GM21390 (cell line): ENCODE results near the gene CARD11.

Source experiments
- ATAC-seq: cut with Tn5 transposase; IDR thresholded peaks from one replicate; pipeline ENCODE4 v1.9.1; 2021; ENCODE audit not compliant: unreplicated experiment

The CARD11 gene

DNA sequence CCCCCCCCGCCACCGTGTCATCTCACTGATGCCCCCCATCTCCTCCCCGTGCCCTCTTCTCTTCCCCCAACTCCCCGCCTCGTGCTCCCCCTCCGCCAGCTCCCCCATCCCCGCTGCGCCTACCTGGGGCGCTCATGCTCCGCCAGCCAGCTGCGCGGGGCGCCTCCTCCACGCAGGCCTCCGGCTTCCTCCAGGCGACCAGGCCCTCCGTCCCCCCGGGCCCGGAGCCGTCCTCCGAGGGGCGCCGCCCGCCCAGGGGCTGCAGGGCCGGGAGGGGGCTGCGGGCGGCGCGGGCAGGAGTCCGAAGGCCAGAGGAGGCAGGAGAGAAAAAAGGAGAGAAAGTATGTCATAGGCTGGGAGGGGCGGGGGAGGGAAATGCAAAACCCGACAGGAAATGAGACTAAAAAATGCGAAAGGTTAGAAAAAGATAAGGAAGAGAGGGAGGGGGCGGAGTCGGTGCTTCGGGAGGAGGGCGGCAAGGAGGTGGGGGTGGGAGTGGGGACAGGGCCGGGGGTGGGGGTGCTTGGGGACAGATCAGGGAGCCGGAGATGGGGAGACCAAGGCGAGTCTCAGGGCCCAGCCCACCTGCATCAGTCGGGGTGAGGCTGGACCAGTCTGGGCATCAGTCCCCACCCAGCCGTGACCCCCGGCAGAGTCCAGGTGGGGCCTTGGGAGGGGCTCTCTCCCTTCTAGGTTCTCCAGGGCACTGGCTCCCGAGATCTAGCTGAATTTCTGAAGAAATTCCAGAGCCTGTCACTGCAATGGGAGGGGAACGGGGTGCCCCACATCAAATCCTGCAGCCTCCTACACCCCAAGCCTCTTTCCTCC is at the start of gene CARD11:
Gene CARD11, minus strand, starts transcription at position 324 of the 828 bp plus-strand sequence. CDS start 85,361 bp downstream, outside the sequence.
- peak; percentile 41 for ATAC-seq

DNA sequence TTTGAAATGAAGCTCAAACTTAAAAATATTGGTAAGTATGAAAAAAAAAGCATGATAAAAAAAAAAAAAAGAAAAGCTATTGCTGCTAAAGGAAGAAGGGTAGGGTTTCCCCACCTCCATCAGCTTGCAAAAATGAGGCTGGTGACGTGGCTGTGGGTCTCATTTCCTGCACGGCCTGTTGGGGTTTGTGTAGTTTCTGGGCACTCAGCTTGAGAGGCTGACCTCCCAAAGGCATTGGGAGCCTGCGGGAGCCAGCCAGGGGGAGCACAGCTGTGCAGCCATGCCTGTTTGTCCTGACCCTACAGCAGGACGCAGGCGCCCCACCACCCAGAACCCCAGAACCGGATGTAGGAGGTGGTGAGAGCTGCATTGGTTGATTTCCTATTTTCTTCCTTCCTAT is 48.8 kb upstream of the CARD11 start:
- ATAC-seq = peak; percentile 85

DNA sequence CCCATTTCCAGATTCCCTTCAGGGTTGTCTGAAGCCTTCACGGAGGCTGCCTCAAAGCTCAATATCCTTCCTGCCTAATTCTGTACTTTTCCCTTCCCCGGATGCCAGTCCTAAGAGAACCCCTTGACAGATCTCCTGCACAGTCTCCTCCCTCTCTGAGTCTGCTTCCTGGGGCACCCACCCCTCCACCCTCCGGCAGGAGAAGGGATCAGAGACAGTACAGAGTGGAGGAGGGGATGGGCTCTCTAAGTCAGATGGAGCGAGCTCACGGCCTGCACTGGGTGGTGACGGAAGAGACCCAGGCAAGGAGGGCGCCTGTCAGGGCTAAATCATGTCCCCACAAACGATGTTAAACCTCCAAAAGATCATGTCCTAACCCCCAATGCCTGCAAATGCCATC is 48.0 kb upstream of the CARD11 start:
- ATAC-seq = no peak

DNA sequence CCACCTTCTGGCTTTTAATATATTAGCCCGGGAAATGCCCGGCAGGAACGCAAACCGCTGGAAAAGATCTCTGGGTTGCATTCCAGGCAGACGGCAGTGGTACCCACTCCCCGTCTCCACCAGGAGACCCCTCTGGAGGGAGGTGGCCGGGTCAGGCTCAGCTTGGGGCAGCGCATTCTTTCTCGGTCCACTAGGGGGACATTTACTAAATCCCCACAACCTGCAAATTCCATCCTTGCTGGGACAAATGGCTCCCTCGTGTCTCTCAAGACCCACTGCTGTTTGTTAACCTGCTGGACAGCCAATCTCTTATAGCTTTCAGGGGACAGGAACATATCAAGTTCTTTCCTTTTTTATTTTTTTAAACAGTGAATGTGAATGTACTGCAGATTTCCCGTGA is 45.8 kb upstream of the CARD11 start:
- no peak for ATAC-seq

DNA sequence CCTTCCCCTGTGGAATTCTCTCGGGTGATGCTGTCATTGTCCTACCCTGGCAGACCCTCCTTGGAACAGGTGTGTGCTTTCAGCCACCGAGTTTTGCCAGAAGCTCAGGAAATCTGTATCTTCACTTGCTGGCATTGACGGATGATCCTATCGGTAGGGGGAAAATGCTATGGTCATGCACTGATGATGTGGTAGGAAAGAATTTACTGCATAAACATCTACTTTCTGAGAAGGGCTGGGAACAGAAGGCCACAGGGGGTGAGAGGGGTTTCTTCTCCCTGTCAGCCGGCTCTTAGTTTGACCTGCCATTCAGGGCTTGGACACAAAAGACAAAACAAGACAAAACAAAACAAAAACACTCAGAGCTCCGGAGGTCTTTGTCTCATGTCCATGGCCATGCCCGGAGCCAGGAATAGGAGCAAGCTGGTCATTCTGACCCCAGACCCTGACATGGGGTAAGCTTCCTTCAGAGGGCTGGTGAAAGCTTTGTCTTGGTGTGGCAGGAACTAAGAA is 43.6 kb upstream of the CARD11 start:
- ATAC-seq = no peak

DNA sequence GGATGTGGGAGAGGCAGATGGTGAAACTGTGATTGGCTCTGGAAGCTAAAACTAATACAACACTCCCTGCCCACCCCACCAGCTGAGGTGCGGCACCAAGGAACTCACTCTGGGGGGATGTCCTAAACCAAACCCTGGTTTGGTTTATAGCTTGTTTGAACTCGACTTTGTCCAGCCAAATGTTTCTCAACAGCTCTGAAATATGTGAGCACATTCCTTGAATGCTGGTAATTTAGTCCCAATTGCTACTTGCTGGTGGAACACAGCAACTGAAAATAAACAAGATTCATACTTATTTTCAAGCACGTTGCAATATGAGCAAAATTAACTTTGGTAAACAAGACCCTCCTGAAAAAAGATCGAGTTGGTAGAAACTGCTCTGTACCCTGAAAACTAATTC is 39.7 kb upstream of the CARD11 start:
- no peak for ATAC-seq

DNA sequence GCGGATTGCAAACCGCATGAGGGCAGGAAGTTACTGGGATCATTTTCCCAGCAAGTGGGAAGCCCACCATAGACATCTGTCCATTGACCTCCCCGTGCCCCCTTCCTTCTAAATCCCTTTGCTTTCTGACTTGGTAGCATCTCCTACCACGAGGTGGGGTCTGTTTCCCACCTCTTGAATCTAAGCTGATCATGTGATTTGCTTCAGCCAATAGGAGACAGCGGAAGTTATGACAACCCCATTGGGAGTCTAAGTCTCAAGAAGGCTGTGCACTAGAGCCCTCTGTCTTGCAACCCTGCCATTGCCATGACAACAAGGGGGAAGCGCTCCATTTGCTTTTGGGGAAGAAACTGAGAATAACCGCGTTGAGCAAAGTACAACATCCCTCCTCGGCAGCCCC is 39.2 kb upstream of the CARD11 start:
- ATAC-seq = no peak

DNA sequence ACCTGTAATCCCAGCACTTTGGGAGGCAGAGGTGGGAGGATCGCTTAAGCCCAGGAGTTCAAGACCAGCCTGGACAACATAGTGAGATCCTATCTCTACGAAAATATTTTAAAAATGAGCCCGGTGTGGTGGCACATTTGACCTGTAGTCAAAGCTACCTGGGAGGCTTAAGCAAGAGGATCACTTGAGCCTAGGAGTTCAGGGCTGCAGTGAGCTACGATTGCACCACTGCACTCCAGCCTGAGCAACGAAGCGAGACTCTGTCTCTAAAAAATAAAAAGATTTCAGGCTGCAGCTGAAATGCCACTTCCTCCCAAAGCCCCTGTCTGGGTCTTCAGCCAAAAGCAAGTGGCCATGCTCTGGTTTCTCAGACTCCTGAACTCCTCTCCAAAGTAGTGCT is 38.7 kb upstream of the CARD11 start:
- no peak for ATAC-seq

DNA sequence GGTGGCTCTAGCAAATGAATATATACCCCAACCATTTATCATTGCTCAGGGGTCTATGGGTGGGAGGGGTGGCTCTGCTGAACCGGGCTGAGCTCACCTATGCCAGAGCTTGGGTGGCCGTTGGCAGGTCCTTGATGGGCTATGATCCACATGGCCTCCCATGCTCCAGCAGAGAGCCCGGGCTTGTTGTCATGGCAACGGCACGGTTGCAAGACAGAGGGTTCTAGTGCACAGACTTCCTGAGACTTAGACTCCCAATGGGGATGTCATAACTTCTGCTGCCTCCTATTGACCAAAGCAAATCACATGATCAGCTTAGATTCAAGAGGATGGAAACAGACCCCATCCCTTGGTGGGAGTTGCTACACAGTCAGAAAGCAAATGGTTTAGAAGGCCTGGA is 36.4 kb upstream of the CARD11 start:
- no peak for ATAC-seq

DNA sequence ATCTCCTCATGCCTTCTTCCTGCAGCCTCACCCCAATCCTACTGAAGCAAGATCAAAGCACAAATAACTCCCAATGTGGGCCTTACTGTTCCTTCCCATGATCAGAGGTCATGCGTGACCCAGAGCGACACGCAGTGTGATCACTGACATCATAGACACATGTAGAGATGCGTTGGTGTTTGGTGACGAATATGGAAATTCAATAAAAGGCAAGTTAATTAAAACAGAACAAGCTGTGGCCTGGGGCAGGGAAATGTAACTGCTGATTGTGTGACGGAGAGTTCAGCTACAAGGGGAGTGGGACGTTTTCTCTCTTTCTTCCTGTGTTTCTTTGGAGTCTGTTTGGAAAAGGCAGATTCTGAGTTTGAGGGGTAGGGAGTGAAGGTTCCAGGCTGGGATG is 34.8 kb upstream of the CARD11 start:
- no peak for ATAC-seq

DNA sequence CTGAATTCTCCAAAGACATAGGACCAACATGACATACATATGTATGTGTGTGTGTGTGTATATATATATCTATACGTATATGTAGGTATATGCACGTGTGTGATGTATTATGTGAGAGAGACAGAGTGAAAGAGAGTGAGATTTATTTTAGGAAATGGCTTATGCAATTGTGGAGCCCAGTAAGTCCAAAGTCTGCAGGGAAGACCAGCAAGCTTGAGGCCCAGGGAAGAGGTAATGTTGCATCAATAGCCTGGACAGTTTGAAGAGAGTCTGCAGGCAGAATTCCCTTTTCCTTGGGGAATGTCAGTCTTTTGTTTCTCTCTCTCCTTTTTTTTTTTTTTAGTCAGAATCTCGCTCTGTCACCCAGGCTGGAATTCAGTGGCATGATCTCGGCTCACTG is 33.0 kb upstream of the CARD11 start:
- no peak for ATAC-seq

DNA sequence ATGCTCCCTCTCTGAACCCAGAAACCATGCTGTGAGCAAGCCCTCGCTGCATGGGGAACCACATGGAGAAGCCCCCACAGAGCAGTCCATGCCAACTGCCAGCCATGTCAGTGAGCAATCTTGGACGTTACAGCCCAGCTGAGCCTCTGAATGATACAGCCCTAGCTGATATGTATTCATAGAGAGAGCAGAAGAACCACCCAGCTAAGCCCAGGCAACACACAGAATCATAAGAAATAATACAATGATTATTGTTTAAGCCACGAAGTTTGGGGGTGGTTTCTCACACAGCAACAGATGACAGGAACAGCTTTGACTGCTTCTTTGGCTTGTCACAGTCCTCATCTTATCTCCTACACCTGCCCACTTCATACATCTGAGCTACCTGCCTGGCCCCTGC is 32.5 kb upstream of the CARD11 start:
- ATAC-seq = no peak

DNA sequence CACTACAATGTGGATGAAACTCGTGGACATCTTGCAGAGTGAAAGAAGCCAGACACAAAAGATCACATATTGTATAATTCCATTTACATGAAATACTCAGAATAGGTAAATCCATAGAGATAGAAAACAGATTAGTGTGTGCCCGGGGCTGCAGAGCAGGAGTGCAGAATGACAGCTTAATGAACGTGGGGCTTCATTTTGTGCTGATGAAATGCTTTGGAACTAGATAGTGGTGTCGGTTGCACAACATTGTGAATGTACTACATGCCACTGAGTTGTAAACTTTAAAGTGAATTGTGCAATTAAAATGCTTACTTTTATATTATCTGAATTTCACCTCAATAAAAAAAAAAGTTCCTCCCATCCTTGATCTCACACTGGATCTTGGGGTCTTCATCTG is 31.8 kb upstream of the CARD11 start:
- no peak for ATAC-seq

DNA sequence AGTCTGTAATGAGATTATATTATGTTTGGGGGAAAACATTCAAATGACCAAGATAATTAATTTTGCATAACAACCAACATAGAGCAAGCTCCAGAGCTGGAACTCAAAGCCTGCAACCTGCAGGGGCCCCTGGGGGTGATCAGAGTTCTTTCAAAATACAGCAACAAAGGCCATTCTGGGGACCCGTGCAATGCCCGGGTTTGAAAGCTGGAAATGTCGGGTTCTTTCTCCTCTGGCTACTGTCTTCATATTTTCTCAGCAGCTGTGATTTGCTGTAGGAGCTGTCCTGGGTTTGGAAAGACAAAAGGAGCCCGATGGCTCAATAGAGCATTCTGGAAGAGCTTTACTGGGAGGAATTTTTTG is 30.8 kb upstream of the CARD11 start:
- ATAC-seq = no peak

DNA sequence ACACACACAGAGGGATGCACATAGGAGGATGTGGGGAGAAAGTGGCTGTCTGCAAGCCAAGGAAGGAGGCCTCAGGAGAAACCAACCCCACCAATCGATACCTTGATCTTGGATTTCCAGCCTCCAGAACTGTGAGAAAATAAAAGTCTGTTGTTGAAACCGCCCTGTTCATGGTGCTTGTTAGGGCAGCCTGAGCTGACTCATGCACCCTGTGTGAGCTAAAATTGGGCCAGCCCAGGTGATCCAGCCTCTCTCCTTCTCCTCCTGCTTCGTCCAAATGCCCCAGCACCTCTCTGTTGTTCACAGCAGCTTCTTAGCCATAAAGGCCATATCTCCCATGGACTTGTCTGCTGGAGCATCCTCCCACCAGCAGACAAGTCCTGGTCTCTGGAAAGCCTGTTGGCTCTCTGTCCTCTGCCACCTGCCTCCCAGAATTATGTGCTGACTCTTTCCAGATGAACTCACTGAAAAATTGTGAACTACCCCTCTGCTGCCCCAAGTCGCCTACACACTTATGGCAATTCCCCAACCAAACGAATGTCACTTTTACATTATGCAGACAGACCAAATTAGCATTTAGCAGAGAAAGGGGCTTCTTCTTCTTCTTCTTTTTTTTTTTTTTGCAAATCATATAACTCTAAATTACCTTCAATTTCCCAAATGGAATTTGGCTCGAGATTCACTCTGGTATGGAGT is 30.2 kb upstream of the CARD11 start:
- no peak for ATAC-seq

DNA sequence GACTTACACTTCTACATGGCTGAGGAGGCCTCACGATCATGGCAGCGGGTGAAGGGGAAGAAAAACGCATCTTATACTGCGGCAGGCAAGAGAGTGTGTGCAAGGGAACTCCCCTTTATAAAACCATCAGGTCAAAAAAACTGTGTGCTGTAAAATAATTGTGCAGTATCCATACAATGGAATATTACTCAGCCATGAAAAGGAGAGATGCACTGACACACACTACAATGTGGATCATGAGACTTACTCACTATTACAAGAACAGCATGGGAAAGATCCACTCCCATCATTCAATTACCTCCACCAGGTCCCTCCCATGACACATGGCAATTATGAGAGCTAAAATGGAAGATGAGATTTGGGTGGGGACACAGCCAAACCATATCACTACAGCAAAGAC is 27.2 kb upstream of the CARD11 start:
- no peak for ATAC-seq

DNA sequence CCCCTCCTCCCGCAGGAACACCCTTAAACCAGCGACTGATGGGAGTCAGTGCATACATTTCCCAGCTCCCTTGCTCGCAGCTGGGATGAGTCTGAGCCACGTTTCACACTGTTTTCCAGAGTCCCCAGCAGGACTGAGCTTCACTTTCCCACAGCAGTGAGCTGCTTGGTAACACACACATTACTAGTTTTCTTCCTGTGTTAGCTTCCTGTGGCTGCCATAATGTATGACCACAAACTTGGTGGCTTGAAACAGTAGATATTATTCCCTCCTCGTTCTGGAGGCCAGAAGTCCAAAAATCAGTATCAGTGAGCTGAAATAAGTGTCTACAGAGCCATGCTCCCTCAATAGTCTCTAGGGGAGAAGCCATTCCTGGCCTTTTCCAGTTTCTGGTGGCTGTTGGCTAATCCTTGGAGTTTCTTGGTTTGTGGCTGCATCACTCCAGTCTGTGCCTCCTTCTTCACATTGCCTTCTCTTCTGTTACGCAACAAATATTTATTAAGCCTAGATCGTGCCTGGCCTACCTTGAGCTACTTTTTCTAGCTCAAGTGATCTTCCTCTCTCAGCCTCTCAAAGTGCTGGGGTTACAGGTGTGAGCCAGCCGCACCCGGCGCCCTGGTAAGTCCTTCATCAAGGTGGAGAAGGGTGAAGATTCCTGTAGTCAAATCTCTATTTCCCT is 26.2 kb upstream of the CARD11 start:
- no peak for ATAC-seq

DNA sequence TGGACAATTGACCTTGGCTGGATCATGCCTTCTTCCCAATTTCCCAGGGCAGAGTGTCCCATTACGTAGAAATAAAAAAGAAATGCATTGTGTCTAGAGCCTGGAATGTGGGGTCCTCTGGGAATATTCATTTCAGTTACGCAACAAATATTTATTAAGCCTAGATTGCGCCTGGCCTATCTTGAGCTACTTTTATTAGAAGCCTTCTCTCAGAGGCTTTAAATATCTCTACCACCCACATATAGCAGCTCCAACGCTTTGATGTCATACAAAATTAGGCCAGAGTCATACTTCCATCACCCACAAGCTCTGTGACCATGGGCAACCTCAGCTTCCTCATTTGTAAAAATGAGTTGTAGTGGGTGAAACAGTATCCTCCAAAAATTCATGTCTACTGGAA is 24.9 kb upstream of the CARD11 start:
- no peak for ATAC-seq

DNA sequence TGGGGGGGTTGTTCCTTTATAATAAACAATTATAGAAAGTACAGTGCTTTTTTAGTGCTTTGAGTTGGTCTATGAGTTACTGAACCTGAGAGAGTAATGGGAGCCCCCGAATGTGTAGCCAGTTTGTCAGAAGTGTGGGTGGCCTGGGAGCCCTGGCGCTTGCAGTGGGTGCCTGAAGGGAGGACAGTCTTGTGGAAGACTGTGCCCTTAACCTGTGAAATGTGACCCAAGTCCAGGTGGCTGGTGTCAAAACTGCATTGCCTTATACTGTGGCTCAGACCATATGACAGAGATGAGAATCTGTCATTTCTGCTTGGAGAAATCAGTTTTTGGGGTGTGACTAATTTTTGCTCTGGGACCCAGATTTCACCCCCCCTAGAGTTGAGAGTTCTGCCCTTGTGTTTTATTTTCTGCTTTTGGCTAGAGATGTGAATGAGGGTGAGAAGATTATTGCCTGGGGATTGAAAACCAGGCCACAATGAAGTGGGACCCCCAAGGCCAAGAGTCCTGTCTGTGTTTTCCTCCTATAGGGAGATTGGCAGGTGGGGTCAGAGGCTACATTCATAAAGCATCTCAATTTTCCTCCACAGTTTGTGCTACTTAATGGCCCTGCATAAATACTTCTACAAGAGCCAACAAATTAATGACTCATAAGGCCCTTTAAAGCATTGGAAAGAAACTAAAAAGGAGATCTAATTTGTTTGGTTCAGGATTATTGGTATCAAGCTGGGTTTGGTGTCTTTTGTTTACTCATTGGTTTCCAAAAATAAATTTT is 24.1 kb upstream of the CARD11 start:
- ATAC-seq = no peak

DNA sequence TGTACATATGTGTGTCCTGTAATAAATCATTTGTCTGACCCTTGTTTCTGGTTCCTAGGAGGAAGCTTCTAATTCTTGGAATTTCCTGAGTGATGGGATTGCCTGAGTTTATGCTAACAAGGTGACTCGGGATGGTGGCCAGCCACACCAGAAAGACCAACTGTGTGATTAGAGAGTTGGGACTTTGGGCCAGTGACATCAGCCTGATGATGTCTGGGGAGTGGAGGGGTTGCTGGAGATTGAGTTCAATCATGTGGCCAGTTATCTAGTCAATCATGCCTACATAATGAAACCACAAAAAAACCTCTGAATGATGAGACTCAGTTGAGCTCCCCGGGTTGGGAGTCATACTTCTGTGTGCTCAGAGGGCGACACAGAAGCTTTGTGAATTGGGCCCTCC is 23.5 kb upstream of the CARD11 start:
- ATAC-seq = no peak

DNA sequence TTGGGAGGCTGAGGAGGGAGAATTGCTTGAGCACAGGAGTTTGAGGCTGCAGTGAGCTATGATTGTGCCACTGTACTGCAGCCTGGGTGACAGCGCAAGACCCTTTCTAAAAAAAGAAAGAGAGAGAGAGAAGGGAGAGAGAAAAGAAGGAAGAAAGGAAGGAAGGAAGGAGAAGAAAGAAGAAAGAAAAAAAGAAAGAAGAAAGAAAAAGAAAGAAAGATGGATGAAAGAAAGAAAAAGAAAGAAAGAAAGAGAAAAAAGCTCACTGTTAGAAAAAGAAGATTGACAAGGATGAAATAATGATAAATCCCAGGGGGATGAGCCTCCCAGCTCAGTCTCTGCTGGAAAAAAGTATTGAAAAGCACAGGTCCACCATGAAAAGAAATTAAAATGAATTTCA is 22.8 kb upstream of the CARD11 start:
- no peak for ATAC-seq
